DMS53 (cell line): ENCODE results near the gene CAMTA1.

Experiments used
- DNase-seq: peaks from one replicate; lab custom pipeline; 2025; lab: John Stamatoyannopoulos, UW

CAMTA1 gene

DNA sequence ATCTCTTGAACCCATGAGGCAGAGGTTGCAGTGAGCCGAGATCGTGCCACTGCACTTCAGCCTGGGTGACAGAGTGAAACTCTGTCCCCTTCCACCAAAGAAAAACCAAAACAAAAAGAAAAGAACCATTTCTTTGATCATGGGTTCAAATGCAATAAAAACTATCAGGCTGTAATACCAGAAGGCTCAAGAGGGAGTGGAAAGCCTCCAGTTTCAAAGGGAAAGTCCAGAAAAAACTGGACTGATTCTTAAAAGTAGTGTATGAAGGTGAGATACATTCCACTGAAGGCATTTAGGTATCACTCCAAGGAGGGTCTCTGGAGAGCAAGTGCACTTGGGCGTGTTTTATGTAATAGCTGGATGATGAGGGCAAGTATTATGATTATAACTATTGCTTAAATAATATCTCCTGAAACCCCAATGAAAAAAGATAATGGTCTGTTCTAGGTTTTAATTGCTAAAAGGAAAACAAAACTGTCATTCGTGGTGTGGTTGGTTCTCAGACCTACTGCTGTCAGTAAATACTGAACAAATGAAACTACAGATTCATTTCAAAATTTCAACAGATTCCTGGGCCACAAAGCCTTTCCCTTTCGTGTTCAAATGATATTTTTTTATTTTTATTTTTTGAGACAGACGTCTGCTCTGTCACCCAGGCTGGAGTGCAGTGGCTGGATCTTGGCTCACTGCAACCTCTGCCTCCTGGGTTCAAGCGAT lies 6.0 kb upstream of the CAMTA1 start:
- no peak for DNase-seq

- no peak for DNase-seq
Observed at GRCh38 chr1:6782151-6782550, 3.1 kb upstream of the CAMTA1 start.

- no peak for DNase-seq
Observed at GRCh38 chr1:6783221-6783620, 2.0 kb upstream of the CAMTA1 start.

- DNase-seq = no peak
Observed at GRCh38 chr1:6783936-6784559, 1.2 kb upstream of the CAMTA1 start.

GRCh38 chr1:6784560-6785317 lies 515 bp upstream of the CAMTA1 start:
- DNase-seq = peak; percentile 100

GRCh38 chr1:6785728-6786505 lies 663 bp downstream of the CAMTA1 start:
- peak; percentile 68 for DNase-seq

- no peak for DNase-seq
Observed at GRCh38 chr1:6788946-6789345, 3.7 kb downstream of the CAMTA1 start.

DNA sequence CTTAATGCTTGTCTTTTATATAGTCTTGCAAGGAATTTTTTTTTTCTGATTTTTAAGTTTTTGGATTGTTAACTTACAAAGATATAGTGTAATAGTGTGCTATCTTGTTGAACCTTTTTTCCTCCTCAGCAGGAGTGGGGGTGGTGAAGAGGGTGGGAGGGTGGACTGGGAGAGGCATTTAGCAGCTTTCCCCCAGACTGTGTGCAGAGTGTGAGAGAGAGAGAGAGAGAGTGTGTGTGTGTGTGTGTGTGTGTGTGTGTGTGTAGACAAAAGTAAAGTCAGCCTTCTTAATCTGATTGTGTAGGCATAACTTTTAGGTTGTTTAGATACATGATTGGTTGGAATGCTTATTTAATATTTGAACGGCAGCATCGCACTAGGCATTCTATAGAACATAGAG lies 4.9 kb downstream of the CAMTA1 start:
- DNase-seq = no peak

GRCh38 chr1:6794164-6794563 lies 8.9 kb downstream of the CAMTA1 start:
- peak; percentile 58 for DNase-seq

DNA sequence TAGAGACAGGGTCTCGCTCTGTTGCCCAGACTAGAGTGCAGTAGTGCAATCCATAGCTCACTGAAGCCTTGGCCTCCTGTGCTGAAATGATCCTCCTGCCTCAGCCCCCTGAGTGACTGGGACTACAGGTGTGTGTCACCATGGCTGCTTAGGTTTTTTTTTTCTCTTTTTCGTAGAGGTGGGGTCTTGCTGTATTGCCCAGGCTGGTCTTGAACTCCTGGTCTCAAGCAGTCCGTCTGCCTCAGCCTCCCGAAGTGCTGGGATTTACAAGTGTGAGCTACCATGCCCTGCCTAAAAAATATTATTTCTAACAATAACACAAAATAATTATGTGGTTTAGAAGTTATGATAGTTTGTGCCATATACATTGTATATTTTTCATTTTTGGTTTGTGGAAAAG lies 9.9 kb downstream of the CAMTA1 start:
- DNase-seq = no peak

DNA sequence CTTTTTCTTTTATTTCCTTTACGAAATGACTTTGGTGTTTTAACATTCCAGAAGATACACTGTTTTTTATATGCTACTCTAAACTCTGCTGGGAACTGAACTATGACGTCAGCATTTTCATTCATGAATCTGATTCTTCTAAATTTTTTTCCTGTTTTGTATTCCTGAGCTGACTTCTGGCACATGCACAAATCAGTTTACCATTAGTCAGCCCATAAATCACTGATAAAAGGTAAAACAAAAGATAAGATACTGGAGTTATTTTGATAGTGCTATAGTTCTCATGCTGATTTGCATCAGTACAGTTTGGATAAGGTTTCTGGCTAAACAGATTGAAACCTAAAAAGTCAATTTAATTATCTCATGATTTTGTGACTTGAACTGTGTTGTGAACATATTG lies 10.4 kb downstream of the CAMTA1 start:
- no peak for DNase-seq

DNA sequence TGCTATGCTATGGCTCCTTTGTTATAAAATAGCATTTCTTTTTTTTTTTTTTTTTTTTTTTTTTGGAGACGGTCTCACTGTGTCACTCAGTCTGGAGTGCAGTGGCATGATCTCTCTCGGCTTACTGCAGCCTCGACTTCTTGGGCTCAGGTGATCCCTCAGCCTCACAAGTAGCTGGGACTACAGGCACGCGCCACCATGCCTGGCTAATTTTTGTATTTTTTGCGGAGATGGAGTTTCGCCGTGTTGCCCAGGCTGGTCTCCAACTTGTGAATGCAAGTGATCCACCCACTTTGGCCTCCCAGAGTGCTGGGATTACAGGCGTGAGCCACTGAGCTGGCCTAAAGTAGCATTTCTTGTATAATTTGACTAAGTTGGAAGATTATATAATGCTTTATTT lies 10.8 kb downstream of the CAMTA1 start:
- no peak for DNase-seq

DNA sequence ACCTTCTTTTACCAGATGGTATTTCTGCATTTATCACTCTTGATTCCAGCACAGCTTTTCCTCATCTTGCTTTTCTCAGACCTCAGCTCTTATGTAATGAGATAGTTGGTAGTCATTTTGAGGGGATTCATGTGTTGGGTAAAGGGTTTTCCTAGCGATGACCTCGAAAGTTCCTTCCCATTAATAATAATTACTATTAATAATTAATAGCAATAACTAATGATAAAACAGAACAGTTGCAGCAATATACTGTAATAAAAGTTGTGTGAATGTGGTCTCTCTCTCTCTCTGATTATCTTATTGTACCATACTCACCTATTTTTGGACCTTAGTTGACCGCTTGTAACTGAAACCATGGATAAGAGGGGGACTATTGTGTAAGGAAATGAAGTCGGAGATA lies 14.2 kb downstream of the CAMTA1 start:
- no peak for DNase-seq

- no peak for DNase-seq
Observed at GRCh38 chr1:6800745-6801144, 15.5 kb downstream of the CAMTA1 start.

- no peak for DNase-seq
Observed at GRCh38 chr1:6801199-6801598, 15.9 kb downstream of the CAMTA1 start.

DNA sequence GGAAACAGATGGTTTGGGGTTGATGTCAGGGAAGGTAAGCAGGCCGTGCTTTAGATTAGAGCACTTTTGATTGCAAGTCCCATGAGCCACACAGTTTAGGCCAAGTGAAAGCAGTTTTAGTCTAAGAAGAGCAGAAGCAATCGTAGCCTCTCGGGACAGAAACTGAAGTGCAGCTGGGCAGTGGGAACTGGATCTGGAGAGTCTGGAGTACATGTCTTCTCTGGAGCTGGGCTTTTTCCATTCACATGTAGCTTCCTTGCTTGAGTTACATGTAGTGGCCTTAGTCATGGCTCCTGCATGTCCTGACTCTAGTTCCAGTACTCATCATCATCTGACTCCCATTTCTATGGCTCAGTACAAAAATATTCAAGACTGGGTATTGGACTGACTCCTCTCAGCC lies 16.7 kb downstream of the CAMTA1 start:
- no peak for DNase-seq

GRCh38 chr1:6802454-6802853 lies 17.2 kb downstream of the CAMTA1 start:
- no peak for DNase-seq

DNA sequence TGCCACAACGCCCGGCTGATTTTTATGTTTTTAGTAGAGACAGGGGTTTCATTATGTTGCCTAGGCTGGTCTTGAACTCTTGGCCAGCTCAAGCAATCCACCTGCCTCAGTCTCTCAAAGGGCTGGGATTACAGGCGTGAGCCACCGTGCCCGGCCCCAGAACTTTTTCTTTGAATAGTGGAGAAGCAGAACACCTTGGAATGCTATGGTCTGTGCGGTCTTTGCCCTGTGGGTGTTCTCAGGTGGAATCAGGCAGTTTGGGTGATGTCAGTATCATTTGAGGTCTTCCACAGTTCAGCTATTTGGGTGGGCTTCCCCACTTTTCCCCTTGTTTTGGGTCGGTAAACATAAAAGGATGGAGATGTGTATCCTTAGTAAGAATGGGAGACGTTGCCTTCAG lies 17.6 kb downstream of the CAMTA1 start:
- no peak for DNase-seq

DNA sequence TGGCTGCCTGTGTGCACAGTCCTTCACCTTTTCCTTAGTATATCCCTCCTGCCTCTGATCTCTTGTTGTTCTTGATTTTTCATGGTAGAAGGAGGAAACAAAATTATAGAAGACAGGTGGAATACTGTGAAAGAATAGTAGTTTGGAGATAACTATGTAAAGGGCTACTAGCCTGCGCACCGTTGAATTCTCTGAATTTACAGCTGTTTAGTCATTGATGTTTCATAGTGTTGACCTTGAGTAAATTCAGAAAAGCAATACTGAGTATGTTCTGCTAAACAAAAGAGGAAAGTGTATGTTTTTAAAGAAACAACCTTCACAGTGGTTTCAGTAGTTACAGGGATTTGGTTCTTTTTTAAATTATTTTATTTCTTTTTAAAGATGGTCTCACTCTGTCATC lies 18.1 kb downstream of the CAMTA1 start:
- DNase-seq = no peak

GRCh38 chr1:6805004-6805416 lies 19.8 kb downstream of the CAMTA1 start:
- DNase-seq = no peak

DNA sequence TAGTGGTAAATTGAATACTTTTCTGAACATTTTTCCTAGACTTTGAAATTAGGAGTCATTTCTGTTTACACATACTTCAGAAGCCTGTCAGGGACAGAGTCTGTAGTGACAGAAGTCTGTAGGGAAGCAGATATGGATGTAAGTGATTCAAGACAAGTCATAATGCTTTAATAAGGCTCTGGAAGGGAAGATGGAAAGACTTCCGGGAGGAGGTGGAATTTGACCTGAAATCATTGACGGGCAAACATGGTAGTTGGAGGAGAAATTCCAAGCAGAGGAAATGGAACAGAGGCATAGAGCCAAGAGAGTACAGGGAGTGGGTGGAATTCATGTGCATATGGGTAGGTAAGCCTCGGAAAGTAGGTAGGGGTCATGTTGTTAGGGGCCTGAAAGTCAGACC lies 22.5 kb downstream of the CAMTA1 start:
- DNase-seq = no peak

DNA sequence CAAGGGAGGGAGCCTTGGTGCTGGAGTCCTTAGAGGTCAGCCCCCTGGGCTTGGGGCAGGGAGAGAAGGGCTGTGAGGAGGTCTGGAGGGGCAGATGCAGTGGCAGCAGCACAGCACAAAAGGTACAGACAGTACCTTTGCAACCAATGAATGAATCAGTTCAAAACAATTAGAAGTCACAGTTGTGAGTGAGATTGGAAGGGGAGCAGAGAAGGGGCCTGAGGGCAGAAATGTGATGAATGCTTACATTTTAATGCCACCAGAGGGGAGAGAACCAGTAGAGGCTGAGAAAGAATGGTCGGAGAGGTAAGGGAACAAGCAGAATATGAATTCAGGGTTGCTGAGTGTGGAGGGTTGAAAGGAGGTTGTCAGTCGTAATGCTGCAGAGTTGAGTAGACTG lies 24.2 kb downstream of the CAMTA1 start:
- no peak for DNase-seq
